ENCODE results near the gene ZNF282.

GRCh38 chr7:149252378-149252777 lies 57.0 kb downstream of the ZNF282 start:
- TF ChIP-seq CTCF (IDR thresholded peaks at IDR 0.05) (no peak), POLR2A (IDR thresholded peaks at IDR 0.05) (no peak)
